Measurements from ENCODE around the gene HLA-DRB1. TPM values are rescaled to one million over a fixed set of nuclear protein-coding genes. Genes with fewer than 3 reads are reported as not detected.

The HLA-DRB1 gene
- total RNA-seq (100 to 1,000 TPM; 158 to 779 (median 365) TPM), polyA plus RNA-seq (100 to 1,000 TPM; 450 to 729 (median 573) TPM)
- long read RNA-seq, donor 1, transcript HLA-DRB1-201 (6 exons, 1,229 nt): major isoform, 86 of 138 reads
- long read RNA-seq, donor 1, partial matches to known transcripts: 47 of 138 reads
- long read RNA-seq, donor 1, other reads (novel, unspliced or antisense): 5 of 138 reads
- long read RNA-seq, donor 2, transcript HLA-DRB1-201 (6 exons, 1,229 nt): major isoform, 157 of 404 reads
- long read RNA-seq, donor 2, partial matches to known transcripts: 237 of 404 reads
- long read RNA-seq, donor 2, other reads (novel, unspliced or antisense): 10 of 404 reads

DNA sequence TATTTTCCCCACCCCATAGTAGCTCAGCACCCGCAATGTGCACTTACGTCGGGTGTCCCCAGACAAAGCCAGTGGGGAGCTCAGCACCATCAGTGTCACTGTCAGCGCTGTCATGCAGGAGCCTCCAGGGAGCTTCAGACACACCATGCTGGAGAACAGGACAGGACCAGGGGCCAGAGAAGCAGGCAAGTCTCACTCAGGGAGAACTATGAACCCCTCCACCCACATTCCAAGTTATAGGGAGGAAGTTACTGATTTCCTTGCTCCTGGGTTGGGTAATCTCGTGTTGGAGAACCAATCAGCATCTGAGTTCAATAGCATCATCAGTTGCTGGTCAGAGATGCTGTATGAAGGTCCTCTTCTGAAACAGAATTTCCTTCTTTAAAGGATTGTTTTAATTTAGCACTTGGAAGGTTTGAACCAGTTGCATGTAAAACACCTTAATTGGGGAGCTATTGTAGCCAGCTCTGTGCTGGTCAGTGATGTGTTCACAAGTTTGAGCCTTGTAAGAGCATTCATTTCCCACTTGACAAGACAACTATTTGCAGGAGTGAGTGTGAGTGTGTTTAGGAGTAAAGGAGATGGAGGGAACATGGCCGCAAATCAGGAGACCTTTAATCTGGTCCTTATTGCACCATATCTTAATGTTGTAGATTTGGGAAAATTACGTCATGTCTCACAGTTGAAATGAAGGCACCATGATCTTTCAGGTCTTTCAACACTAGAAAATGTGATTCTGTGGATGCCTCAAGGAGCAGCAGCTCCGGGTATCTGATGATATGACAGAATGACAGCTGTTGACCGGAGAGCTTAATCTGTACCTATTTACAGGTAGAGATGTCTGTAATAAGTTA is at the start of gene HLA-DRB1:
Gene HLA-DRB1 (minus strand): TSS at position 253 of the 854 bp plus-strand sequence. CDS start 106 bp downstream, at position 147.
- intact Hi-C loops (cut with DNase I; ENCODE audit: low total_unique reads): no loop called here
- H3K27ac ChIP-seq: peak within 1 kb of the TSS in 3 of 8 donors; percentile 53 to 91 (median 88)
- DNase-seq: peak; percentile 90
- no peaks in the 10 kb centered on the region for H3K4me1 ChIP-seq
- TF ChIP-seq, protein P1, sequence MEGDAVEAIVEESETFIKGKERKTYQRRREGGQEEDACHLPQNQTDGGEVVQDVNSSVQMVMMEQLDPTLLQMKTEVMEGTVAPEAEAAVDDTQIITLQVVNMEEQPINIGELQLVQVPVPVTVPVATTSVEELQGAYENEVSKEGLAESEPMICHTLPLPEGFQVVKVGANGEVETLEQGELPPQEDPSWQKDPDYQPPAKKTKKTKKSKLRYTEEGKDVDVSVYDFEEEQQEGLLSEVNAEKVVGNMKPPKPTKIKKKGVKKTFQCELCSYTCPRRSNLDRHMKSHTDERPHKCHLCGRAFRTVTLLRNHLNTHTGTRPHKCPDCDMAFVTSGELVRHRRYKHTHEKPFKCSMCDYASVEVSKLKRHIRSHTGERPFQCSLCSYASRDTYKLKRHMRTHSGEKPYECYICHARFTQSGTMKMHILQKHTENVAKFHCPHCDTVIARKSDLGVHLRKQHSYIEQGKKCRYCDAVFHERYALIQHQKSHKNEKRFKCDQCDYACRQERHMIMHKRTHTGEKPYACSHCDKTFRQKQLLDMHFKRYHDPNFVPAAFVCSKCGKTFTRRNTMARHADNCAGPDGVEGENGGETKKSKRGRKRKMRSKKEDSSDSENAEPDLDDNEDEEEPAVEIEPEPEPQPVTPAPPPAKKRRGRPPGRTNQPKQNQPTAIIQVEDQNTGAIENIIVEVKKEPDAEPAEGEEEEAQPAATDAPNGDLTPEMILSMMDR (IDR thresholded peaks at IDR 0.05 in 8 of 11, conservative IDR thresholded peaks at IDR 0.05 in 3 of 11): no peak
- TF ChIP-seq POLR2AphosphoS5 (IDR thresholded peaks at IDR 0.05): peak in 1 of 3 donors; percentile 85
- TF ChIP-seq POLR2A (IDR thresholded peaks at IDR 0.05): peak in 1 of 3 donors; percentile 93
- no peaks in the 10 kb centered on the region for H3K9me3 ChIP-seq
- no peaks in the 10 kb centered on the region for H3K36me3 ChIP-seq
- peak within 1 kb of the TSS in 3 of 8 donors; percentile 25 to 55 (median 50) for H3K4me3 ChIP-seq
- H3K27me3 ChIP-seq (replicated peaks in 1 of 7): no peaks in the 10 kb centered on the region
- 6 to 46% (median 13%) methylated on average over 9 of the region's 9 CpGs for WGBS, 5 donors

GRCh38 chr6:32638532-32639219 is 49.0 kb upstream of the HLA-DRB1 start:
- TF ChIP-seq POLR2AphosphoS5 (IDR thresholded peaks at IDR 0.05) (peak in 1 of 3 donors; percentile 29), POLR2A (IDR thresholded peaks at IDR 0.05) (no peak)
- TF ChIP-seq, protein P1 (IDR thresholded peaks at IDR 0.05 in 8 of 11, conservative IDR thresholded peaks at IDR 0.05 in 3 of 11): no peak
- H3K9me3 ChIP-seq: no peaks in the 10 kb centered on the region
- H3K27me3 ChIP-seq (replicated peaks in 1 of 7): no peaks in the 10 kb centered on the region
- peaks cover 0 to 5% (median 0%) of the 10 kb centered on the region in 6 donors for H3K36me3 ChIP-seq
- H3K27ac ChIP-seq: peak overlapping the region in 4 of 8 donors; percentile 69 to 83 (median 80)
- peak overlapping the region in 6 of 8 donors; percentile 6 to 59 (median 35) for H3K4me3 ChIP-seq
- peaks cover 0 to 46% (median 0%) of the 10 kb centered on the region in 6 donors for H3K4me1 ChIP-seq
- intact Hi-C loops (cut with DNase I; ENCODE audit: low total_unique reads): no loop called here
- DNase-seq: no peak
- 28 to 49% (median 46%) methylated on average over 9 of the region's 9 CpGs for WGBS, 5 donors

DNA sequence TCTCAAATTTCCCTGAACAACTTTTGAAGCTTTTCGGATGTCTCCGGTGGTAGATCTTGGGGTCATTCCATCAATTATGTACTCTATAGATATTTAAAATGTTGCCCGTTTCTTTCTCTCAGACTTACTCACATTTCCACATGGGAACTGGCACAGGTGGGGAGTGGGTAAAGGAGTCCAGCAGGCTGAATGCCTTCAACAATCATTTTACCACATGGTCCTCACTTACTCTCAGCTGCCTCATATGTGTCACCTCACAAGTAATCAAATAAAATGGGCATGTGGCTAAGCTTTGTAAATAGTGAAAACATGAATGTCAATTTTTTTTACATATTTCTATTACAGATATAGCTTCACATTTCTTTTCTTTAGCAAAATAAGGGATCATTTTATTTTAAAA is 48.2 kb upstream of the HLA-DRB1 start:
- Histone ChIP-seq H3K27ac (peak overlapping the region in 7 of 8 donors; percentile 17 to 83 (median 70)), H3K9me3 (no peaks in the 10 kb centered on the region), H3K36me3 (no peaks in the 10 kb centered on the region), H3K27me3 (replicated peaks in 1 of 7) (no peaks in the 10 kb centered on the region), H3K4me1 (peaks cover 0 to 46% (median 0%) of the 10 kb centered on the region in 6 donors), H3K4me3 (peak overlapping the region in 6 of 8 donors; percentile 15 to 59 (median 35))
- DNase-seq: no peak
- 47 to 68% (median 55%) methylated on average over 3 of the region's 3 CpGs for WGBS, 5 donors
- intact Hi-C loops (cut with DNase I; ENCODE audit: low total_unique reads): no loop called here
- TF ChIP-seq POLR2AphosphoS5 (IDR thresholded peaks at IDR 0.05) (no peak), POLR2A (IDR thresholded peaks at IDR 0.05) (no peak)
- TF ChIP-seq, protein P1 (IDR thresholded peaks at IDR 0.05 in 8 of 11, conservative IDR thresholded peaks at IDR 0.05 in 3 of 11): no peak

All from spleen (tissue), 13 donors.